ENCODE results near the gene MYO1D. TPM values are rescaled to one million over a fixed set of nuclear protein-coding genes. Genes with fewer than 3 reads are reported as not detected.

MYO1D gene
- total RNA-seq, 1 donor from 2014 or later = 11.9 TPM

GRCh38 chr17:32805029-32805976 is 71.6 kb downstream of the MYO1D start:
- DNase-seq (ENCODE audit: low read depth, low spot score) = no peak
- peaks cover 12% of the 10 kb centered on the region for H3K4me1 Mint-ChIP-seq
- TF ChIP-seq CTCF (conservative IDR thresholded peaks at IDR 0.05) = no peak
- H3K4me3 Mint-ChIP-seq = no peak overlapping the region
- H3K27ac Mint-ChIP-seq (ENCODE audit: unreplicated experiment) = no peak overlapping the region
- peaks cover 2% of the 10 kb centered on the region for H3K27me3 Mint-ChIP-seq (ENCODE audit: low read depth)
- H3K36me3 Mint-ChIP-seq (ENCODE audit: low read depth) = no peaks in the 10 kb centered on the region
- no peaks in the 10 kb centered on the region for H3K9me3 Mint-ChIP-seq

GRCh38 chr17:32803544-32803943 is 73.4 kb downstream of the MYO1D start:
- peaks cover 9% of the 10 kb centered on the region for H3K4me1 Mint-ChIP-seq
- no peak overlapping the region for H3K4me3 Mint-ChIP-seq
- no peaks in the 10 kb centered on the region for H3K9me3 Mint-ChIP-seq
- H3K36me3 Mint-ChIP-seq (ENCODE audit: low read depth) = no peaks in the 10 kb centered on the region
- H3K27ac Mint-ChIP-seq (ENCODE audit: unreplicated experiment) = no peak overlapping the region
- DNase-seq (ENCODE audit: low read depth, low spot score) = no peak
- H3K27me3 Mint-ChIP-seq (ENCODE audit: low read depth) = peaks cover 2% of the 10 kb centered on the region
- no peak for TF ChIP-seq CTCF (conservative IDR thresholded peaks at IDR 0.05)

DNA sequence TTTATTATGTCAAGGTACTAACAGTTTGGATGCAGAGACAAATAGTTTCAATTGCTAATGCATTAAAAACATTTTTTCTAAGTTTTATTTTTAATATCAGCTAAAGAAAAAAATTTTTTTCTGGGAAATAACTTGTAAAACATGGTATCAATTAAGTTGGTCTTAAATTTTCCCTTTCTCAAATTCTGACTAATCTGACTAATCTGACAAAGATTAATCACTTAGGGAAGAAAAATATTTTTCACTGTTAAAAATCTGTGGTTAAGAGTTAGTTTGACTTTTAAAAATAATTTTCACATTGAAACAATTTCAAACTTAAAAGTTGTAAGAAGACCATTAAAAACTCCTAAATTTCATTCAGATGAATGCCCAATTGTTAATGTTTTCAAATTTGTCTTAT is 74.6 kb downstream of the MYO1D start:
- H3K4me1 Mint-ChIP-seq = peaks cover under 1% of the 10 kb centered on the region
- no peak for TF ChIP-seq CTCF (conservative IDR thresholded peaks at IDR 0.05)
- H3K27me3 Mint-ChIP-seq (ENCODE audit: low read depth) = peaks cover 2% of the 10 kb centered on the region
- H3K27ac Mint-ChIP-seq (ENCODE audit: unreplicated experiment) = no peak overlapping the region
- H3K9me3 Mint-ChIP-seq = no peaks in the 10 kb centered on the region
- no peak for DNase-seq (ENCODE audit: low read depth, low spot score)
- no peaks in the 10 kb centered on the region for H3K36me3 Mint-ChIP-seq (ENCODE audit: low read depth)
- no peak overlapping the region for H3K4me3 Mint-ChIP-seq

- Mint-ChIP-seq H3K4me3 (no peak overlapping the region), H3K27me3 (ENCODE audit: low read depth) (peaks cover 2% of the 10 kb centered on the region), H3K9me3 (no peaks in the 10 kb centered on the region), H3K4me1 (no peaks in the 10 kb centered on the region), H3K27ac (ENCODE audit: unreplicated experiment) (no peak overlapping the region), H3K36me3 (ENCODE audit: low read depth) (no peaks in the 10 kb centered on the region)
- no peak for DNase-seq (ENCODE audit: low read depth, low spot score)
- no peak for TF ChIP-seq CTCF (conservative IDR thresholded peaks at IDR 0.05)
Measured at GRCh38 chr17:32801641-32802040, 75.3 kb downstream of the MYO1D start.

- Mint-ChIP-seq H3K36me3 (ENCODE audit: low read depth) (no peaks in the 10 kb centered on the region), H3K27ac (ENCODE audit: unreplicated experiment) (no peak overlapping the region), H3K4me1 (no peaks in the 10 kb centered on the region), H3K4me3 (no peak overlapping the region), H3K27me3 (ENCODE audit: low read depth) (peaks cover 2% of the 10 kb centered on the region), H3K9me3 (no peaks in the 10 kb centered on the region)
- DNase-seq (ENCODE audit: low read depth, low spot score) = no peak
- no peak for TF ChIP-seq CTCF (conservative IDR thresholded peaks at IDR 0.05)
Measured at GRCh38 chr17:32801193-32801592, 75.7 kb downstream of the MYO1D start.
